Nephron (organoid): ENCODE measurements around the gene TSPAN18.

Experiments used
- H3K27ac Mint-ChIP-seq, 3 experiments: 2 replicates each; pipeline ENCODE4 v1.8.0; 2020; ENCODE audit warnings: mixed read lengths in 3 of 3, mild to moderate bottlenecking in 2 of 3, moderate library complexity in 1 of 3
- H3K27me3 Mint-ChIP-seq: 2 replicates; pipeline ENCODE4 v1.8.0; 2021; ENCODE audit warnings: low read depth, mild to moderate bottlenecking, moderate library complexity, mixed read lengths
- H3K36me3 Mint-ChIP-seq: 2 replicates; pipeline ENCODE4 v1.8.0; 2020; ENCODE audit warnings: low read depth, mixed read lengths
- H3K4me1 Mint-ChIP-seq: 2 replicates; pipeline ENCODE4 v1.8.0; 2020; ENCODE audit warnings: mixed read lengths
- H3K4me3 Mint-ChIP-seq, 3 experiments: 2 replicates each; pipeline ENCODE4 v1.8.0; 2020; ENCODE audit warnings: mild to moderate bottlenecking in 3 of 3, mixed read lengths in 3 of 3, moderate library complexity in 2 of 3
- H3K9me3 Mint-ChIP-seq: 2 replicates; pipeline ENCODE4 v1.8.0; 2020; ENCODE audit warnings: mixed read lengths
- CTCF ChIP-seq, 3 experiments: fragments of 200-600 bp; sonication (generic); IDR thresholded peaks; one replicate each; pipeline ENCODE4 v1.5.0; 2021; ENCODE audit warnings: antibody characterized with exemption in 3 of 3; ENCODE audit not compliant: unreplicated experiment in 3 of 3

The TSPAN18 gene

GRCh38 chr11:44952082-44952481 is 225.3 kb downstream of the TSPAN18 start:
- Mint-ChIP-seq H3K9me3 (no peaks in the 10 kb centered on the region), H3K36me3 (no peaks in the 10 kb centered on the region), H3K27me3 (peaks cover 32% of the 10 kb centered on the region), H3K27ac (peak overlapping the region; percentile 25 to 31 (median 30)), H3K4me1 (peaks cover 46% of the 10 kb centered on the region), H3K4me3 (peak overlapping the region; percentile 74 to 85 (median 84))
- TF ChIP-seq CTCF (IDR thresholded peaks at IDR 0.05; ENCODE audit: unreplicated experiment in 3 of 3): no peak

- H3K27me3 Mint-ChIP-seq: peaks cover 33% of the 10 kb centered on the region
- TF ChIP-seq CTCF (IDR thresholded peaks at IDR 0.05; ENCODE audit: unreplicated experiment in 3 of 3): no peak
- no peaks in the 10 kb centered on the region for H3K36me3 Mint-ChIP-seq
- H3K9me3 Mint-ChIP-seq: no peaks in the 10 kb centered on the region
- H3K27ac Mint-ChIP-seq: peak overlapping the region; percentile 25 to 31 (median 30)
- H3K4me3 Mint-ChIP-seq: peak overlapping the region; percentile 63 to 84 (median 69)
- peaks cover 46% of the 10 kb centered on the region for H3K4me1 Mint-ChIP-seq
Measured at GRCh38 chr11:44952500-44953260, 225.9 kb downstream of the TSPAN18 start.

DNA sequence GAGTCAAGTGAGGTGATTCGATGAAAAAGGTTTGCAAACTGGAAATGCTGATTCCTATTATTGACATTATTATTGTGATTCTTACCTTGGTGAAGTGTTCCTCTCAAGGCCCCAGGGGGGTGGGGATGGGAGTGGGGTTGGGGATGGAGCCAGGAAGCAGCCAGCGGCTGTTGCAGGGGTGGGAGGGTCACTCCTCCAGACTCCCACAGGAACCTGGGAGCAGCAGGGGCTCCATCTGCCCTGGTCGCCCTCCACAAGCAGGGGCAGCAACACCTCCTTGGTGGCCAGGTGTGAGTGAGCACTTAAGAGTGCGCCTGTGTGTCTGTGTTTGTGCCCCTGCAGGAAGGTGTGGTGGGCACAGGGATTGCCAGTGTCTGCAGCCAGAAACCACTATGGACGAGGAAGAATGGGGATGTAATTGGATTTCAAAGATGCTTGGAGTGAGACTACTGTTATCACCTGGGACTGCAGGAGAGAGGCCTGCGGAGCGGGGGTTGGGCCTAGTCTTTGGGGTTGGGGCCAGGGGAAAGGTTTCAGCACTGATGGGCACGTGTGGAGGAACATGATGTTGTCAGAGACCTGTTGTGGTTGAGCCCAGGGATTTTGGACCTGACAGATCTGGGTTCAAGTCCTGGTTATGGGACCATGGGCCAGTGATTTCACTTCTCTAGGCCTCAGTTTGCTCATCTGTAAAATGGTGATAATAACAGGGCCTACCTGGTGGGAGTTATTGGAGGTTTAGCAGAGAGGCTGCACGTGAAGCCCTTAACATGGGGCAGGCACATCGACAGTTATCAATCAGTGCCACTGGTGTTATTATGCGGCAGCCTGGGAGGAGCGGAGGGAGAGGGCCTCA is 227.5 kb downstream of the TSPAN18 start:
- Mint-ChIP-seq H3K36me3 (no peaks in the 10 kb centered on the region), H3K4me1 (peaks cover 42% of the 10 kb centered on the region), H3K27me3 (peaks cover 39% of the 10 kb centered on the region), H3K4me3 (peak overlapping the region in 2 of 3 experiments; percentile 14 to 46), H3K27ac (peak overlapping the region in 2 of 3 experiments; percentile 61 to 70), H3K9me3 (no peaks in the 10 kb centered on the region)
- no peak for TF ChIP-seq CTCF (IDR thresholded peaks at IDR 0.05; ENCODE audit: unreplicated experiment in 3 of 3)

DNA sequence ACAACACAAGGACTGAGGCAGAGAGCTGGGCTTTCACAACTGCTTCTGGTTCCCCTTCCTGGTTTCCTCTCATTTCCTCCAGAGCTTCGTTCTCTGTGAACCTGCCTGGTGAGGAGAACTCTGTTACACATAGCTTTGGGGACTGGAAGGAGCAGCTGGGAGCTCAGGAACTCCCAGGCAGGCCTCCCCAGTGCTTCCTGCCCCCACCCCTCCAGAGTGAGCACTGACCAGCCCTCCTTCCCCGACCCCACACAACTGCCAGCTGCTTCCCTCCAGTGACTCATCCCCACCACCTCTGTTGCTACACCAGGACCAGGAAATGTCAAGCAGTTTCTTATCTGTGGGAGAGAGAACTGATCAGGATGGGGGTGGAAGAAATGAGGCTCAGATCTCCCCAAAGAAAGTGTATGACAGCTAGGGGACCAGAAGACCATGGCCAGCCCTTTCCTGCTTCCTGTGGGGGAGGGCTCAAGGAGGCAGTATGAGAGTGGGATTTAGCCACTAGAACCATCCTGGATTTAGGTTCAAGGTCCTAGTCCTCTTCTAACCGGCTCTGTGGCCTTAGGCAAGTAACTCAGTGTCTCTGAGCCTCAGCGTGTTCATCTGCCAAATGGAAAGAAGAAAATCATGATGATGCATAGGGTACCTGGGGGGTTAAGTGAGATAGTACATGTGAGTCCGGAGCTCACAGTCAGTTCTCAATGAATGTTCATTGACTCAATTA is 228.4 kb downstream of the TSPAN18 start:
- H3K9me3 Mint-ChIP-seq: no peaks in the 10 kb centered on the region
- no peak for TF ChIP-seq CTCF (IDR thresholded peaks at IDR 0.05; ENCODE audit: unreplicated experiment in 3 of 3)
- H3K4me1 Mint-ChIP-seq: peaks cover 42% of the 10 kb centered on the region
- peak overlapping the region in 2 of 3 experiments; percentile 6 to 70 for H3K27ac Mint-ChIP-seq
- H3K27me3 Mint-ChIP-seq: peaks cover 39% of the 10 kb centered on the region
- no peaks in the 10 kb centered on the region for H3K36me3 Mint-ChIP-seq
- H3K4me3 Mint-ChIP-seq: peak overlapping the region in 1 of 3 experiments; percentile 43

DNA sequence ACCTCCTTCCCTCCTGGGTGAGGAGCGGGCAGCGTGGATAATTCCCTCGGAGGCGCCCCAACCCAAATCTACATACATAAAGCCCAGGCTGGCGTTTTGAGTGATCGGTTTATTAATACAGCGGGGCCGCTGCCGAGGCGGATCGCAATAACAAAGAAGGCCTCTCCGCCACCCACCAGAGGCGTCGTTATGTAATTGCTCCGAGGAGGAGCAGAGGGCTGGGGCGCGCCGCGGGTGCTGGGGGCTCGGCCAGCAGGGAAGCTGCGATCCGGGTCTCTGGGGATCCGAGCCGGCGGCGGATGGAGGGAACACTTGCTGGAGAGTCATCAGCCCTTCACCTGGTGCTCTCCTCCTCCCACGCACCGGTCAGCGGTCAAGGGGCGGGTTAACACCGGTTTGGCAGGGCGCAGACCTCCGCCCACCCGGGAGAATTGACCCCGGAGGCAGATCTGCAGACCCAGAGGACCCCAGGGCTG is 230.3 kb downstream of the TSPAN18 start:
- Mint-ChIP-seq H3K36me3 (no peaks in the 10 kb centered on the region), H3K9me3 (no peaks in the 10 kb centered on the region), H3K27ac (peak overlapping the region in 2 of 3 experiments; percentile 15 to 24), H3K4me1 (peaks cover 45% of the 10 kb centered on the region), H3K4me3 (peak overlapping the region; percentile 29 to 49 (median 47)), H3K27me3 (peaks cover 39% of the 10 kb centered on the region)
- no peak for TF ChIP-seq CTCF (IDR thresholded peaks at IDR 0.05; ENCODE audit: unreplicated experiment in 3 of 3)
